Measurements from ENCODE around the gene PAK5. TPM values are rescaled to one million over a fixed set of nuclear protein-coding genes. Genes with fewer than 3 reads are reported as not detected.

PAK5 gene
- total and polyA plus RNA-seq, 11 donors, result not detected

DNA sequence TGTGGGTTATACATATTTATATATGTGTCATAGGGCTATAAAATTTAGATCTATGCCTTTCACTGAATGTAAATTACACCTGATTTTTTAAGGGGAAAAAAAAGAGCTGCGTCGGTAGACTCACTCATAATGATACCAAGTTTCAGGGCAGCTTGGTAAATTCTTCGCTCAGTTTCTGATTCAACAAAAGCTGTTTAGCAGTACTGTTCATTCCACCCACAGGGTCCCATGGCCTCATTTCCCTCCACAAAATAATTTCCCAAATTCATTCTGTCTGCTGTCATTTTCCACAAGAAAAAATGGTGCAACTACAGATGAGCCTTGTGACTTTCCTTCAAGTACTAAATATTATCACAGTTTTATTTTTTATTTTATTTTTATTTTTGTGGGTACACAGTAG is 63.7 kb downstream of the PAK5 start:
- Histone ChIP-seq H3K9me3 (peaks cover 0 to 8% (median 1%) of the 10 kb centered on the region in 12 donors), H3K27me3 (no peaks in the 10 kb centered on the region), H3K4me1 (no peaks in the 10 kb centered on the region), H3K4me3 (no peak overlapping the region), H3K27ac (no peak overlapping the region), H3K36me3 (no peaks in the 10 kb centered on the region)
- 93 to 97% (median 96%) methylated on average over 3 of the region's 3 CpGs for WGBS, 4 donors
- no peak for DNase-seq
- no peak for ATAC-seq
- TF ChIP-seq POLR2A (IDR thresholded peaks at IDR 0.05), result no peak
- TF ChIP-seq, protein P1, sequence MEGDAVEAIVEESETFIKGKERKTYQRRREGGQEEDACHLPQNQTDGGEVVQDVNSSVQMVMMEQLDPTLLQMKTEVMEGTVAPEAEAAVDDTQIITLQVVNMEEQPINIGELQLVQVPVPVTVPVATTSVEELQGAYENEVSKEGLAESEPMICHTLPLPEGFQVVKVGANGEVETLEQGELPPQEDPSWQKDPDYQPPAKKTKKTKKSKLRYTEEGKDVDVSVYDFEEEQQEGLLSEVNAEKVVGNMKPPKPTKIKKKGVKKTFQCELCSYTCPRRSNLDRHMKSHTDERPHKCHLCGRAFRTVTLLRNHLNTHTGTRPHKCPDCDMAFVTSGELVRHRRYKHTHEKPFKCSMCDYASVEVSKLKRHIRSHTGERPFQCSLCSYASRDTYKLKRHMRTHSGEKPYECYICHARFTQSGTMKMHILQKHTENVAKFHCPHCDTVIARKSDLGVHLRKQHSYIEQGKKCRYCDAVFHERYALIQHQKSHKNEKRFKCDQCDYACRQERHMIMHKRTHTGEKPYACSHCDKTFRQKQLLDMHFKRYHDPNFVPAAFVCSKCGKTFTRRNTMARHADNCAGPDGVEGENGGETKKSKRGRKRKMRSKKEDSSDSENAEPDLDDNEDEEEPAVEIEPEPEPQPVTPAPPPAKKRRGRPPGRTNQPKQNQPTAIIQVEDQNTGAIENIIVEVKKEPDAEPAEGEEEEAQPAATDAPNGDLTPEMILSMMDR (IDR thresholded peaks at IDR 0.05), result no peak
- intact Hi-C loops (cut with DNase I), result no loop called here

DNA sequence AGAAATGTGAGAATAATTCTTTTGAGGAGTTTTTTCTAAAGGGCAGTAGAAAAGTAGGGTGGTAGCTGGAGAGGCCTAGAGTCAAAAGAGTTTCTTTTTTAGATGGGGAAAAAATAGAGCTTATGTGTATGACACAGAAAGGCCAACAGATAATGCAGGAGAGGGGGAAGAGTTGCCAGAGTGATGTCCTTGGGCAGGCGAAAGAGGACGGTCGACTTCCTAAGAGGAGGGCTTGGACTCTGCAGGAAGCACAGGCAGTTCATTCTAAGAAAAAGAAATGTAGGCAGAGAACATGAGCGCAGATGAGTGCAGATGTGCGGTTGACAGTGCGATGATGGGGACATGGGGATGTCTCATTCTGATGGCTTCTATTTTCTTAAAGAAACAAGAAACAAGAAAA is 68.9 kb downstream of the PAK5 start:
- H3K4me1 ChIP-seq, result no peaks in the 10 kb centered on the region
- ATAC-seq, result no peak

DNA sequence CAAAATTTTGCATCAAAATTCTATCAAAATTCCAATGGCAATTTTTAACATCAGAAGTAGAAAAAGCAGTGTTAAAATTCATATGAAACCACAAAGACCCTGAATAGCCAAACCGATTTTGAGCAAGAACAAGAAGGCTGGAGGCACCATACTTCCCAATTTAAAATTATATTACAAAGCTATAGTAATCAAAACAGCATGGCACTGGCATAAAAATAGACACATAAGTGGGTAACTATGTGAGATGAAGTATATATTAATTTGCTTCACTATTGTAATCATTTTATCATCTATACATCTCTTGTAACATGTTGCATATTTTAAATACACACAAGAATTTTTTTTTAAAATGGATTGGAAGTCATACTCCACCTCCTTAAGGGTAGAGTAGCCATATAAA is 77.4 kb downstream of the PAK5 start:
- no peak for ATAC-seq
- intact Hi-C loops (cut with DNase I), result no loop called here

More for the DNA sequence above, 68.9 kb downstream of the PAK5 start:
- H3K36me3 ChIP-seq, result no peaks in the 10 kb centered on the region
- peaks cover 0 to 4% (median 0%) of the 10 kb centered on the region in 12 donors for H3K9me3 ChIP-seq
- TF ChIP-seq, protein P1 (IDR thresholded peaks at IDR 0.05), result no peak
- TF ChIP-seq POLR2A (IDR thresholded peaks at IDR 0.05), result no peak
- no peak for DNase-seq
- intact Hi-C loops (cut with DNase I), result no loop called here
- H3K27ac ChIP-seq, result no peak overlapping the region
- H3K27me3 ChIP-seq, result no peaks in the 10 kb centered on the region
- 81 to 89% (median 88%) methylated on average over 6 of the region's 6 CpGs for WGBS, 4 donors
- no peak overlapping the region for H3K4me3 ChIP-seq

DNA sequence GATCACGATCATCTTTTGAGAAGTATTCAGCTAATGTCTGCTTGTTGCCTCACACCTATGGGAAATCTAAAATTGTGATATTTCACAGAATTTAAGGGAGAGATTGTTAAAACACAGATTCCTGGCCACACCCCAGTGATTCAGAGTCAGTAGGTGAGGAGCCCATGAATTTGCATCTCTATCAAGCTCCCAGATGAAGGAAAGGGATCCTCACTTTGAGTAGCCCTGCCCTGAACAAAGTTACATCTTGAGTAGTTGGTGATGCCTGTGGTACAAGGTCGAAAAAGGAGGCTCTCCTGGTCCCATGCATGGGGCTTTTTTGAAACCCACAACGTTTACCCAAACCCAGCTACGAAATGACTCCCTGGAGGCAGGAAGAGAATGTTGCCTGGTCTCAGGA is 79.5 kb downstream of the PAK5 start:
- DNase-seq (no peak), ATAC-seq (no peak)
- intact Hi-C loops (cut with DNase I), result no loop called here
- no peaks in the 10 kb centered on the region for H3K4me1 ChIP-seq
- 47 to 52% (median 51%) methylated on average over 4 of the region's 4 CpGs for WGBS, 4 donors
- no peak for TF ChIP-seq POLR2A (IDR thresholded peaks at IDR 0.05)
- TF ChIP-seq, protein P1 (IDR thresholded peaks at IDR 0.05), result no peak
- no peak overlapping the region for H3K27ac ChIP-seq
- H3K27me3 ChIP-seq, result no peaks in the 10 kb centered on the region
- H3K4me3 ChIP-seq, result no peak overlapping the region
- peaks cover 0 to 21% (median 5%) of the 10 kb centered on the region in 12 donors for H3K9me3 ChIP-seq
- no peaks in the 10 kb centered on the region for H3K36me3 ChIP-seq

More for the DNA sequence above, 77.4 kb downstream of the PAK5 start:
- DNase-seq, result no peak
- Histone ChIP-seq H3K4me3 (no peak overlapping the region), H3K27me3 (no peaks in the 10 kb centered on the region), H3K27ac (no peak overlapping the region), H3K36me3 (no peaks in the 10 kb centered on the region), H3K4me1 (no peaks in the 10 kb centered on the region), H3K9me3 (peaks cover 0 to 21% (median 5%) of the 10 kb centered on the region in 12 donors)
- TF ChIP-seq POLR2A (IDR thresholded peaks at IDR 0.05), result no peak
- TF ChIP-seq, protein P1 (IDR thresholded peaks at IDR 0.05), result no peak
- WGBS, 4 donors, result 64 to 79% (median 72%) methylated on average over 1 of the region's 1 CpG
